Sigmoid colon (tissue), 4 donors: ENCODE measurements around the gene ARRDC2.

ENCODE experiments used
- POLR2A ChIP-seq, 2 donors: fragments of 450-650 bp; IDR thresholded peaks; one replicate each; pipeline ENCODE4 v1.6.1; 2016; ENCODE audit warnings: antibody characterized with exemption in 2 of 2, mild to moderate bottlenecking in 2 of 2, moderate library complexity in 2 of 2
- POLR2AphosphoS5 ChIP-seq, 4 donors: sonication (generic); formaldehyde crosslinking; IDR thresholded peaks; one replicate each; pipeline ENCODE4 v1.6.1; 2017; ENCODE audit warnings: antibody characterized with exemption in 4 of 4
- TF ChIP-seq, protein P1 (sequence below), 4 experiments: fragments of 450-650 bp in 3 of 4; fragments of 200-600 bp in 1 of 4; IDR thresholded peaks; one replicate each; pipeline ENCODE4 v1.5.1; 2016 to 2019; ENCODE audit warnings: antibody characterized with exemption in 4 of 4, mild to moderate bottlenecking in 3 of 4, moderate library complexity in 2 of 4

DNA sequence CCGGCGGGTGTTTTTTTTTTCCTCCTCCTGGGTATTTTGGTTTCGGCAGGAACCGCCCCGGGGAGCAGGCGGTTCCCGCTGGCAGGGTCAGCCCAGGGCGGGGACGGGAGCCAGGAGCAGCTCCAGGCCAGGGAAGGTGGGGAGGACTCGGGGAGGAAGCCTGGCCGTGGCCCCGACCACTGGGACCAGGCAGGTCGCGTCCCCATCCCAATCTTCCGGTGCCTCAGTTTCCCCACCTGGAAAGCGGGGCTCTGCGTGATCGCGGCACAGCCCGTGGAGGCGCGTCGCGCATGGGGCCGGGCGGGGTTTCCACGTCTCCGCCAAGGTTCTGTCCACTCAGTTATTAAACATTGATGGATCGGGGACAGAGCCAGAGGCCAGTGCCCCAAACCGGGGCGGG lies 43.9 kb downstream of the ARRDC2 start:
- TF ChIP-seq POLR2A (IDR thresholded peaks at IDR 0.05) (no peak), POLR2AphosphoS5 (IDR thresholded peaks at IDR 0.05) (no peak)
- TF ChIP-seq, protein P1, sequence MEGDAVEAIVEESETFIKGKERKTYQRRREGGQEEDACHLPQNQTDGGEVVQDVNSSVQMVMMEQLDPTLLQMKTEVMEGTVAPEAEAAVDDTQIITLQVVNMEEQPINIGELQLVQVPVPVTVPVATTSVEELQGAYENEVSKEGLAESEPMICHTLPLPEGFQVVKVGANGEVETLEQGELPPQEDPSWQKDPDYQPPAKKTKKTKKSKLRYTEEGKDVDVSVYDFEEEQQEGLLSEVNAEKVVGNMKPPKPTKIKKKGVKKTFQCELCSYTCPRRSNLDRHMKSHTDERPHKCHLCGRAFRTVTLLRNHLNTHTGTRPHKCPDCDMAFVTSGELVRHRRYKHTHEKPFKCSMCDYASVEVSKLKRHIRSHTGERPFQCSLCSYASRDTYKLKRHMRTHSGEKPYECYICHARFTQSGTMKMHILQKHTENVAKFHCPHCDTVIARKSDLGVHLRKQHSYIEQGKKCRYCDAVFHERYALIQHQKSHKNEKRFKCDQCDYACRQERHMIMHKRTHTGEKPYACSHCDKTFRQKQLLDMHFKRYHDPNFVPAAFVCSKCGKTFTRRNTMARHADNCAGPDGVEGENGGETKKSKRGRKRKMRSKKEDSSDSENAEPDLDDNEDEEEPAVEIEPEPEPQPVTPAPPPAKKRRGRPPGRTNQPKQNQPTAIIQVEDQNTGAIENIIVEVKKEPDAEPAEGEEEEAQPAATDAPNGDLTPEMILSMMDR (IDR thresholded peaks at IDR 0.05), result no peak
